GM18508 (cell line): ENCODE measurements around the gene MACROD2.
"Not testable (repeated sequence)": the region's sequence is repeated elsewhere in the genome, so short reads cannot be mapped to it uniquely, and the experiment has no call there.

ENCODE experiments used
- ATAC-seq: cut with Tn5 transposase; IDR thresholded peaks from one replicate; pipeline ENCODE4 v1.9.1; 2021; ENCODE audit warnings: moderate number of reproducible peaks; ENCODE audit not compliant: insufficient read depth, unreplicated experiment

Gene MACROD2

DNA sequence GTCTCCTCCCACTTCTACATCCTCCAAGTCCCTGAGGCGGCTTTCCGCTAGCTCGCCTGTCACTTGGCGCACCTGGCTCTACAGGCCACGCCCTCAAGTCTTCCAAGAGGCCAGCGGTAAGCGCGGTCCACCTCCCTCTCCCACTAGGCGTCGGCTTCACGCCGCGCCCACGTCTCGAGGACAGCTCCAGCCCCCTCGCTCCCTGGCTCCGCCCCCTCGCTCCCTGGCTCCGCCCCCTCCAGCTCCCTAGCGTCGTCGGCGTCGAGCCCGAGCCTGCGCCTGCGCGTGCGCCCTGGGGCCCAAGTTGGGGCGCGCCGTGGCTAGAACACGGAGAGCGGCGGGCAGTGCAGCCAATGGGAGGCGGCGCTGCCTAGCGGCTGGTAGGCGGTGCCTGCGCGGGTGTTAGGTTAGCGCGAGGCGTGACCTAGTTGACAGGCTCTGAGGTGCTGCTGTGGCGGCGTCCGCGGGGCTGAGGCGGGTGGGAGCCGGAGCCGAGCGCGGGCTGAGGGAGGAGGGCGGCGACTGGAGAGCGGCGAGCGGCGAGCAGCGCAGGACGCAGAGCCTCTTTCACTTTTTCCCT, at the start of gene MACROD2:
Gene MACROD2, plus strand, starts transcription at position 431 of the 580 bp plus-strand sequence.
- ATAC-seq = no peak

DNA sequence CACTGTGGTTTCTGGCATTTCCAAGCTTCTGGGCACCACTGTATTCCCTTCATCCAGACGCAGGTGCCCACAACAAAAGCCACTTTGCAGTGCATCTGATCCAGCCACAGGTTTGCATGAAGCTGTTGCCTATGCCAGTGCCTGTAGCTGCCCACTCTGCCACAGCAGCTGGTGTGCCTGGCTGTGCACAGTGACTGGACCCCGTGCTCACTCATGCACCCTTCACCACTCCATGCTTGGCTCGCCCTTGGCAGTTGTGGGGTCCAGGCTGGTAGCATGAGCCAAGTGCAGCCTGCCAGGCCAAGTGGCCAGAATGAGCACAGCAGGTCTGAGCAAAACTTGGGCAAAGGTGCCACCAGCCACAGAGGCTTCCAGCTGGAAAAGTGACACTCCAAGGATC, 47.6 kb upstream of the MACROD2 start:
- ATAC-seq = no peak

DNA sequence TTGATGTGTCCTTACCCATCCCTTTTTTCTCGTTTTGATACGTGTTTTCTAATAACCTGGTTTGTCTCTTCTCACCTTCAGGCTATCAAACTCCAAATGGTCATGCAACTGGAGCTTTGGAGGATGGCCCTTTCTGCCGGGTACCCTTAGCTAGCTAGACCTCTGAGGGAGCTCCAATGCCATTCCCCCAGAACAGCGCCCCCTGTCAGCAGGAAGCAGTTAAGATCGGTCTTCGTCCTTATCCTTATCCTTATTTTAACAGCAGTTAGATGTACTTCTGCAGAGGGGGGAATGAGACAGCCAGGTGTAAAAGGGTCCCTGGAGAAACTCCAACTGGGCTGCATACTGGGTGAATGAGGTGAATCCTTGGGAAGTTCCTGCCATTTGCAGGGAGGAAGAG, 42.1 kb upstream of the MACROD2 start:
- no peak for ATAC-seq

DNA sequence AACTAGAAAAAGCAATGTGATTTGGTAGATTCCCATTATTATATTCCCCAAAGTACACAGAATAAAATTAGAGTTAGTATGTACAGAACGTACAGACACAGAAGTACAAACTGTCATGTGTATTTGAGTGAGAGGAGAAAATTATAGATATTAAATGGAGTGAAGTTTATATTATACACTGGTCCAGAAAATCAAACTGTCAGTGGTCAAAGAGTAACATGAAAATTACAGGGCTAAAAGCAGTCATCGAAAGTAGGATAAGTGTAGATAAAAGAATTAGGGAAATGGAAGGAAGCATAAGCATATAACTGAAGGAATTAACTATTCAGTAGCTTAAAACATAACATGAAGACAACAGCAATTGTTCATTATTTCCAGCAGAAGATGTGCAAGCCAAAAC, 35.2 kb upstream of the MACROD2 start:
- no peak for ATAC-seq

DNA sequence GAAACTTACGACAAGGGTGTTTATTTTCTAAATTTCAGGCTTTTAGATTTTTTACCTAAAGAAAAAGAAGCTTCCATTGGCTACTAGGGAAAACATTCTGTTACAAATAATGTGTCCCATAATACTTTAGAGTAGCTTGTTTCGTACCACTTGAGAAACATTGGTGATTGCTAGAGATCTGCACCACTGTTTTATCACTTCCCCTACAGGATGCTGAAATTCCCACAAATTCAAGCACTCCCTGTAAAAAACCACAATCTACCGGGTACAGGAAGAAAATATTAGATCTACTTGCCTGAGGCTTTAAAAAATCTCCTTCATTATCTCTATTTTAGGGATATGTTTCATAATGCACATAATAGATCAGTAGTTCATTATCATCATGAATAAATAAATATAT, 34.8 kb upstream of the MACROD2 start:
- no peak for ATAC-seq

DNA sequence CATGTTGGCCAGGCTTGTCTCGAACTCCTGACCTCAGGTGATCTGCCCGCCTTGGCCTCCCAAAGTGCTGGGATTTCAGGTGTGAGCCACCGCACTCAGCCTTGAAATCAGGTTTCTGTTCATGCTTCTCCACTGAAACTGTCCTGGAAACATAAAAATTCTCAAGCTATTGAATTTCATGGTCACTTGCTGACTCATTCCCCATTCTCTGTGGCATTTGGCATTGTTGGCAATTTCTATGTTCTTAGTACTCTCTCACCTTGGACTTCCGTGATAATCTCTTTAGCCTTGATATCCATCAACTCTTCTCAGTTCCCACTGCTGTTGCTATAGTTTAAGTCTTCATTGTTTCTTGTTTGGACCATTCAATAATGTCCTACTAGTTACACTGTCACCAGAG, 11.1 kb upstream of the MACROD2 start:
- no peak for ATAC-seq

DNA sequence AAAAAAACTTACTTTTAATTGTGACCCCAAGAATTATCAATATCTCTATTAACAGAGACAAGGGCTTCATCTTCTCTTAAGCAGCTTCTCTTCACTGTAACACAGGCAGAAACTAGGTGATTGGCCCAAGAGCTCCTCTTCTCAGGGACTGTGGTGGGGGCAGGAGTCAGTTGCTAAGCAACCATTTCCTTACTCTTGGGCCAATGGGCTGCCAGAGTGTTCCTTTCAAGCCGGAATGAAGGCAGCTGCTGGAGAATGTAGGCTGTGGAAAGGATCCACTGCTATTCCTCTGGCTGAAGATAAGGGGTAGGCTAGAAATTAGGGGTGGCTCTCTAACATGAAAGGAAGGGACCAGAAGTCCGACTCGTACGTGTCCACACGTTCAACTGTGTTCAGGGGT, 4.9 kb upstream of the MACROD2 start, which contains the start of gene SEL1L2:
Gene SEL1L2, minus strand, starts transcription at position 150 of the 400 bp plus-strand sequence. Its CDS starts 80 bp downstream, at position 70.
- ATAC-seq = no peak

DNA sequence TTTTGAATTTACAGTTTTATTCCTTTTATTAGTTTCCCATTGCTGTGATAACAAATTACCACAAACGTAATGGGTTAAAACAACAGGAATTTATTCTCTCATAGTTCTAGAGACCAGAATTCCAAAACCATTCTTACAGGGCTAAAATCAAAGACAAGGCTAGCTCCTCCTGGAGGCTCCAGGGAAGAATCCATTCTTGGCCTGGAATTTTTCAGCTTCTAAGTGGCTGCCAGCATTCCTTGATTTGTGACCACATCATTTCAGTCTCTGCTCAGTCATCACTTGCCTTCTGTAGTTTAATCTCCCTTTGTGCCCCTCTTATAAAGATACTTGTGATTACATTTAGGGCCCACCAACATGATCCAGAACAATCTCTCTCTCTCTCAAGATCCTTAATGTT, 4.0 kb upstream of the MACROD2 start:
- no peak for ATAC-seq

DNA sequence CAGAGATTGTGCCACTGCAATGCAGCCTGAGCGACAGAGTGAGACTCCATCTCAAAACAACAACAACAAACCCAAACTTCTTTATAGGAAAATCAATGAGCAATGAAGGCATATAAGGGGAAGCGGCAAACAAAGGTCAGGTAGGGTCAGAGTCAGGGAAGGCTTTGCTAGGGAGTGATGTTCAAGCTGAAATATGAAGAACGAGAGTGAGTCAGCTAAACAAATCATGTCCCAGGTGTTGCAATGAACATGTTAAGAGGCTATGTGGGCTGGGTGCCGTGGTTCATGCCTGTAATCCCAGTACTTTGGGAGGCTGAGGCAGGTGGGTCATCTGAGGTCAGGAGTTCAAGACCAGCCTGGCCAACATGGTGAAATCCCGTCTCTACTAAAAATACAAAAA, 3.4 kb upstream of the MACROD2 start:
- not testable (repeated sequence) for ATAC-seq

DNA sequence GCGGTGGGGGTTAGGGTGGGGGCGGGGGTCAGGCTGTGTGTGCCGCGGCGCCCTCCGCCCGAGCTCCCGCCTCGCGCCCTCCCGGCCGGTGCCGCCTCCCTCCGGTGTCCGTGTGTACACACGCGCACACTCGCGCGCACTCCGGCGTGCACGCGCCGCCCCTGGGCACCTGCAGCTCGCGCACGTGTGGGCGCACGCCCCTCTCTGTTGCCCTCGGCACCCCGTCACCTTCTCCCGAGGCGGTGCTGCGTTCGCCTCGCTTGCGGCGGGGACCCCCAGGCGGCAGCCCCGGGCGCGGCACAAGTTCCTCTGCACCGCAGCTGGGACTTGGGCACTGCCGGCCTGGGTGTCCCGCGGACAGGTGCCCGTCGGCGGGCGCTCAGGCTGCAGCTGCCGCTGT, 525 bp downstream of the MACROD2 start:
- ATAC-seq = no peak

DNA sequence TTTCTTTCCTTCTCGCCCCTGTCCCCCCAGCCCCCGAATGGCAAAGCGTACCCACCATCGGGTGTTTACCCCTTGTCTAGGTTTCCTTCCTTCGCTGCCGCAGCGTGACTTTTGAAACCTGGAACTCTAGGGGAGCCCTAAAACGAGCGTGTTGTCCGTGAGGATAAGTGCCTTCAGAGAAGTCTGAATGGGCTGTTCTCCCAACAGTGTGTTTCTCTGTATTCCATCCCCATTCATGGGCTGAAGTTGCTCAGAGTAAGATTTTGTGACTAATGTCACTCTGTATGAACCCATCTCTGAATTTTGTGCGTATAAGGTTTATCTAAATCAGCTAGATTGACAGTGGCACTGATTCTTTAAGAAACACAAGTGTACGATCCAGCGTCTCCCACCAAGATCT, 949 bp downstream of the MACROD2 start:
- ATAC-seq = no peak

DNA sequence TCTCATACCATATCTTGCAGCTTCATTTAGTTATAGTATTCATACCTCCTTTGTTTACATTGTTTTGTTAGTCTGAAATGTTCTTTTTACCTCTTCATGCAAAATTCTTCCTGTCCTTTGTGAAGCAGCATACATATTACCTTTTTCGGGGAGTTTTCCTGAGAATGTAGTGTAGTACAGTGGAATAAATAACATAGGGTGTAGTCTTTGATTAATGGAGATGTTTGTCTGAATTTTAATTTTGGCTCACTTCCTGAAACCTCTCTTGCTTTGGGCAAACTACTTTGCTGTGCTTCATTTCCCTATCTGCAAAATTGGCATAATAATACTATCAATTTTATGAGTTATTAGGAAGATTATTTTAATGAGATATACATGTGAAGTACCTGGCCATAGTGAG, 5.6 kb downstream of the MACROD2 start:
- ATAC-seq = no peak

DNA sequence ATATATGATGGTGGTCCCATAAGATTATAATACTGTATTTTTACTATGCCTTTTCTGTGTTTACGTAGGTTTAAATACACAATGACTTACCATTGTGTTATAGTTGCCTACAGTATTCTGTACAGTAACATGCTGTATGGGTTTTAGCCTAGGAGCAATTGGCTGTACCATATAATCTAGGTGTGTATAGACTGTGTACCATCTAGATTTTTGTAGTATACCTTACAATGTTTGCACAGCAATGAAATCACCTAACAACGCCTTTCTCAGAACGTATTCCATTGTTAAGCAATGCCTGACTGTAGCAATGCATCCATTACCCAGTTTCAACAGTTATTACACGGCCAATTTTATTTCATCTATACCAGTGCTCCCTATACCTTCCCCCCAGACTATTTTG, 10.7 kb downstream of the MACROD2 start:
- ATAC-seq = no peak

DNA sequence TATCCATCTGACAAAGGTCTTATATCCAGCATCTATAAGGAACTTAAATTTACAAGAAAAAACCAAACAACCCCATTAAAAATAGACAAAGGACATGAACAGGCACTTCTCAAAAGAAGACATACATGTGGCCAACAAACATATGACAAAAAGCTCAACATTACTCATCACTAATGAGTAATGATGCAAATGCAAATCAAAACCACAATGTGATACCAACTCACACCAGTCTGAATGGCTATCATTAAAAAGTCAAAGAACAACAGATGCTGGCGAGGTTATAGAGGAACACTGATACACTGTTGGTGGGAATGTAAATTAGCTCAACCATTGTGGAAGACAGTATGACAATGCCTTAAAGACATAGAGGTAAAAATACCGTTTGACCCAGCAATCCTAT, 13.9 kb downstream of the MACROD2 start:
- ATAC-seq = no peak

DNA sequence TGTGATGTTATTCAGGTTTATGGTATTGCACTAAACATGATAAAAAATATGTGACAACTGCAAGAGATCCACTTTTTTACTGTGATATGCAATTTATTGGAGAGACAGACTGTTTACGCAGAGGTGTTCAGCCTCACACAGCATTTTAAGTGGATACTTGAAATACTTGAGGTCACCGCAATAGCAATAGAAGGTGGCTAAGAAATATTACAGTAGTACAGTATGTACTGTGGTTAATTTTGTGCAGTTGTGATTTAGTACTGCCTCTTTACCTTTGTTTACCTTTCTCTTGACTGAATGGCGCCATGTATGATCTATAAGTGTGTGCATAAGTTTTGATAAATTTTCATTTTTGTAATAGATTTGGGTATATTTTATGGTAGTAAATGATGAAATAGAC, 17.4 kb downstream of the MACROD2 start:
- no peak for ATAC-seq

DNA sequence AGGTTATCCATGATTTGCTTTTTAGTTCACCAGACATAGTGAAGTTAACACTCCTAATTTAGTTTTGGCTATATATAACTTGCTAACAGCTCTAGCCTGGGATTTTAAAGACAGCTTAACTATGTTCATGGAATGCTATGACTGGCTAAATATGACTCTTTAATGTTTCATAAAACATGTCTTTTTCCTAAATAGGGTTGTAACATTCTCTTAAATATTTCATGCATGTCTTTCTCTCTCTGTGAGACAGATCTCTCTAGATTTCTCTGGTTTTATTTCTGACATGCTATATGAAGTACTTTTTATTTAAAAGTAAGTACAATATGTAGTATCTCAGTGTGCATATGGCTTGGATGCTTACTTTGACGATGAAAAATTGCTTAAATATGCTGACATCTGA, 35.7 kb downstream of the MACROD2 start:
- ATAC-seq = no peak

DNA sequence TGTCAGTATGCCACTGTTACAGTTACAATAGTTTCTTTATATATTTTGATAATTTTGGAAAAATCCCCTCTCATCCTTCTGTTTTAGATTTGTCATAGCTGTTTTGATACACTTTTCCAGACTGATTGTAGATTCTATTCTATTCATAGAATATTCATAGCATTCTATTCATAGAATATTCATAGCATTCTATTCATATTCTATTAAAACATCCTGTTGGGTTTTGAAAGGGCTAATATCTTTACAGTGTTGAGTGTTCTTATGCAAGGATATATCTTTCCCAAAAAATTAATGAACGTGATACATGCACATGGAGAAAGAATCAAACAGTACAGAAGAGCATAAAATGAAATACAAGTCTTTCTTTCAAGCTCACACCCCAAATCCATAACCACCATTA, 38.0 kb downstream of the MACROD2 start:
- no peak for ATAC-seq

DNA sequence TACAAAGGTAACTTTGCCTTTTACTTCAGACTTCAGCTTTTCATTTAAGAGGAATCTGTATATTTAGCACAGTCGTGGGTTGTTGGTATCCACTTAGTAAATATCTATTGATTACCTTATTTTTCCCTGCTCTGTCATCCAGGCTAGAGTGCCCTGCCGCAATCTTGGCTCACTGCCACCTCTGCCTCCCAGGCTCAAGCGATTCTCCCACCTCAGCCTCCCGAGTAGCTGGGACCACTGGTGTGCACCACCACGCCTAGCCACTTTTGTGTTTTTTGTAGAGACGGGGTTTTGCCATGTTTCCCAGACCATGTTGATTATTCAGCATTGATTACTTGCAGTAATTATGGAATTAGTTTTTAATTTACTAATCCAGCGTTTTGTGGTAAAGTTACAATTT, 41.3 kb downstream of the MACROD2 start:
- no peak for ATAC-seq

DNA sequence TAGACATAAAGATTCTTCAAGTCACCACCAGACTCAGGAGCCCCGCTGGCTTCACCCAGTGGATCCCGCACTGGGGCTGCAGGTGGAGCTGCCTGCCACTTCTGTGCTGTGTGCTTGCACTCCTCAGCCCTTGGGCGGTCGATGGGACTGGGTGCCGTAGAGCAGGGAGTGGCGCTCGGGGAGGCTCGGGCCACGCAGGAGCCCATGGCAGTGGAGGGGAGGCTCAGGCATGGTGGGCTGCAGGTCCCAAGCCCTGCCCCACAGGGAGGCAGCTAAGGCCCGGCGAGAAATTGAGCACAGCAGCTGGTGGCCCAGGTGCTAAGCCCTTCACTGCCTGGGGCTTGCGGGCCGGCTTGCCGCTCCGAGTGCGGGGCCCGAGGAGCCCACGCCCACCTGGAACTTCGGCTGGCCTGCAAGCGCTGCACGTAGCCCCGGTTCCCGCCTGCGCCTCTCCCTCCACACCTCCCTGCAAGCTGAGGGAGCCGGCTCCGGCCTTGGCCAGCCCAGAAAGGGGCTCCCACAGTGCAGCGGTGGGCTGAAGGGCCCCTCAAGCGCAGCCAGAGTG, 49.5 kb downstream of the MACROD2 start:
- not testable (repeated sequence) for ATAC-seq

DNA sequence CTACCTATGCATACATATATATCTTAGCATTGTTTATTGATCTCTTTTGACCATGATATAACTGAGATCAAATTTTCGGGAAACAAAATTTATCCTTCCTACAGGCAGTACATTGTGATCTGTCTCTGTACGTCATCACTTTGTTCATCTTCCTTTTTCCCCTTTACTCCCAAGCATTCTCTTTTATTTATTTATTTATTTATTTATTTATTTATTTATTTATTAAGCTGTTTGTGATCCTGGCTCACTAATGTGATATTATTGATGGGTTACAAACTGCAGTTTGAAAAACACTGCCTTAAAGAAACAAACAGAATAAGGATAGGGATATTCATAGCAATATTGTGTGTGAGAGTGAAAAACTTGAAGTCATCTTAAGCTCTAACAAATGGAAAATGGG, 51.2 kb downstream of the MACROD2 start:
- no peak for ATAC-seq

DNA sequence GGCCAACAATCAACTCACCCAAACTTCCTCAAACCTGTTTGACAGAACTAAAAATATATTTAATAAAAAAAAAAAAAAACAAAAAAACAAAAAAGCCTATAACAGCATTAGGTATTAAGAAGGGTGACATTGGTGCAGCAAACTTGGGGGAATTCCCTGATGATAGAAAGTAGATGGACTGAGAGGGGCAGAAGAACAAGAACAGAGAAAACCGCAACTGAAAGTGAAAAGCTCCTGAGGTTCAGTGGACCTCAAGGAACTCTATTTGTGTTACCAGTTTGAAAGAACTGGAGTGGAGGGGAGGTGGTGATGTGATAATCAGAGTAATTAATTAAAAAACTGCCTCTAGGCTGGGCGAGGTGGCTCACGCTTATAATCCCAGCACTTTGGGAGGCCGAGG, 53.8 kb downstream of the MACROD2 start:
- peak; percentile 91 for ATAC-seq

DNA sequence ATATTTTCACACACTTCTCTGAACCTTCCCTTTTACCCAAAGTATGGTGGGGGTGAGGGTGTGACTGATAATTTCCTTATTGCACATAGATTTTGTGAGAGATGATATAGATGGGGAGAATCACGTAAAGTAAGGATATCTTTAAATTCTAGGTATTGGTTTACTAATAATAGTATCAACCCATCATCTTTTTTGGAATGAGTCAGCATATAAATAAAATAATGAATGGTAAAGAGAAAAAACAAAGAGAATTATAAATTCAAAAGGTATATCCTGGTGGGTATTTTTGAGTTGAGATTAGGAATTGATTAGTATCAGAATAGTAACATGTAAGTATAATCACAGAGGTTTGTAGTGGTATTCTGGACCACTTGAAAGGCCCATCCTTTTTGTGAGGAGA, 56.1 kb downstream of the MACROD2 start:
- ATAC-seq = no peak
